Activated naive CD4-positive, alpha-beta T cell treated with anti-CD3 and anti-CD28 coated beads, Interleukin-2, amount 50 U/mL, for 72 hours (primary cell): ENCODE results near the gene RELT. TPM values are rescaled to one million over a fixed set of nuclear protein-coding genes. Genes with fewer than 3 reads are reported as not detected.
A peak's percentile ranks its signal among the peaks of the same experiment; 100 is the strongest.

Experiments used
- ATAC-seq, 2 donors: fragments of 150-1000 bp; cut with Tn5 transposase; 2 replicates each; pipeline ENCODE4 v1.10.0; 2021; ENCODE audit warnings: mild to moderate bottlenecking in 2 of 2, moderate library complexity in 2 of 2
- DNase-seq, 2 donors: peaks; one replicate each; pipeline ENCODE4 v3.0.0; 2021 to 2022; ENCODE audit warnings: low spot score in 2 of 2
- H3K27ac Mint-ChIP-seq, 2 donors: one replicate each; pipeline ENCODE4 v1.8.0; 2022; ENCODE audit warnings: mild to moderate bottlenecking in 2 of 2, mixed read lengths in 2 of 2
- H3K36me3 Mint-ChIP-seq, 2 donors: one replicate each; pipeline ENCODE4 v1.8.0; 2022; ENCODE audit warnings: mixed read lengths in 2 of 2
- H3K9me3 Mint-ChIP-seq, 2 donors: one replicate each; pipeline ENCODE4 v1.8.0; 2022; ENCODE audit warnings: mixed read lengths in 2 of 2
- total RNA-seq, 2 donors: library from RNA; stranded (reverse); gene quantifications; one replicate each; pipeline ENCODE4 v1.2.3, GENCODE V29; 2022

Gene RELT
- total RNA-seq, 2 donors from 2014 or later: 23.2 to 28.2 TPM

GRCh38 chr11:73393479-73394415, 17.5 kb downstream of the RELT start:
- Mint-ChIP-seq H3K27ac (peak overlapping the region; percentile 22 to 55), H3K36me3 (peaks cover 0 to 7% of the 10 kb centered on the region in 2 donors), H3K9me3 (no peaks in the 10 kb centered on the region)
- ATAC-seq (peak; percentile 60 to 66), DNase-seq (peak in 1 of 2 donors; percentile 64)

DNA sequence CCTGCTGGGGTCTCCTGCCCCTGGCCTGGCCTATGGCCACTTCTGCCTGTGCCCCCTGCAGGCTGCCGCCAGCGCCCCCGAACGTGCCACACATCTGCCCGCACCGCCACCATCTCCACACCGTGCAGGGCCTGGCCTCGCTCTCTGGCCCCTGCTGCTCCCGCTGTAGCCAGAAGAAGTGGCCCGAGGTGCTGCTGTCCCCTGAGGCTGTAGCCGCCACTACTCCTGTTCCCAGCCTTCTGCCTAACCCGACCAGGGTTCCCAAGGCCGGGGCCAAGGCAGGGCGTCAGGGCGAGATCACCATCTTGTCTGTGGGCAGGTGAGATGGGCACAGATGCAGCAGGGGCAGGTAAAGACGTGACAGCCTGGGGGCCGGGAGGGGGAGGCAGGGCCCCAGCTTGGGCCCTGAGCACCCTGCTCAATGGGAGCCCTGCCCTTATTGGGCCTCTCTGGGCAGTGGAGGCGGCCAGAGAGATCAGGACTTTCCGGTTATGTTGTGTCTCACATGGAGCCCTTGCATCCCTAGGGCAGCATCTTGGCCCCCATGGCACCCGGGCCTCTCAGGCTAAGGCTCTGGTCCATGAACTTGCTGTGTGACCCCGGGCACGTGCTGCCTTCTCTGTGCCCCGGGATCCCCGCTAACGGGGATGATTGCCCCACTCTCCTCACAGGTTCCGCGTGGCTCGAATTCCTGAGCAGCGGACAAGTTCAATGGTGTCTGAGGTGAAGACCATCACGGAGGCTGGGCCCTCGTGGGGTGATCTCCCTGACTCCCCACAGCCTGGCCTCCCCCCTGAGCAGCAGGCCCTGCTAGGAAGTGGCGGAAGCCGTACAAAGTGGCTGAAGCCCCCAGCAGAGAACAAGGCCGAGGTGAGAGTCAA, 18.5 kb downstream of the RELT start:
- Mint-ChIP-seq H3K9me3 (no peaks in the 10 kb centered on the region), H3K27ac (peak overlapping the region in 1 of 2 donors; percentile 55), H3K36me3 (peaks cover 0 to 7% of the 10 kb centered on the region in 2 donors)
- no peak for DNase-seq
- no peak for ATAC-seq

- peaks cover 0 to 7% of the 10 kb centered on the region in 2 donors for H3K36me3 Mint-ChIP-seq
- ATAC-seq: no peak
- H3K27ac Mint-ChIP-seq: peak overlapping the region in 1 of 2 donors; percentile 55
- no peak for DNase-seq
- no peaks in the 10 kb centered on the region for H3K9me3 Mint-ChIP-seq
Measured at GRCh38 chr11:73395297-73396208, 19.4 kb downstream of the RELT start.

- Mint-ChIP-seq H3K9me3 (no peaks in the 10 kb centered on the region), H3K27ac (peak overlapping the region in 1 of 2 donors; percentile 92), H3K36me3 (peaks cover 0 to 7% of the 10 kb centered on the region in 2 donors)
- no peak for DNase-seq
- no peak for ATAC-seq
Measured at GRCh38 chr11:73396251-73396930, 20.2 kb downstream of the RELT start.

GRCh38 chr11:73396985-73397384, 20.8 kb downstream of the RELT start:
- Mint-ChIP-seq H3K36me3 (peaks cover 0 to 7% of the 10 kb centered on the region in 2 donors), H3K27ac (peak overlapping the region; percentile 82 to 92), H3K9me3 (no peaks in the 10 kb centered on the region)
- ATAC-seq (no peak), DNase-seq (no peak)

DNA sequence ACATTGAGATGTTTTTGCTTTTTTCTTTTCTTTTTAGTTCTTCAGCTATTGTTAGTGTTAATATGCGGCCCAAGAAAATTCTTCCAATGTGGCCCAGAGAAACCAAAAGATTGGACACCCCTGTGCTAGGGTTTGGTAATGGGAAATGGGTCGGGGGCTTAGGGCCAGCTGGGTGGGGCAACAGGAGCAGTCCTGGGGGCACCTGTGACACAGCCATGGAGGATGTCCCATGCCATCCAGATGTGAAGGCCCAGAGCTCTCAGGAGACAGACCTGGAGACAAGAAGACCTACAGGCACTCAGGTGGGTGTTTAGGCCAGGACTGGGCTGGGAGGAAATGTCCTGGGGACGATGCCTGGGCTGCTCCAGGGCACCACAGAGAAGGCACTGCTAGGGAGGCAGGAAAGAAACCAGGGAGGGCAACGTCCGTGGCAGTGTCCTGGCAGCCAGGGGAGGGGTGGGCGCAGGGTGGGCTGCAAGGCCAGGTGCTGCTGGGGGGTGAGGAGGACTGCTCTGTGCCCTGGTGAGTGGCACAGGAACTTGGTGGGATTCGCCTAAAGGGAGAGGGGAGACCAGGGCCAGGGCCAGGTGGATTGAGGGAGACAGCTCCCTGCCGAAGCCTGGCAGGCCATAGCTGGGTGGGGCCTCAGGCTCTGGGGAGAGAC, 21.4 kb downstream of the RELT start:
- Mint-ChIP-seq H3K9me3 (no peaks in the 10 kb centered on the region), H3K27ac (peak overlapping the region; percentile 82 to 87), H3K36me3 (peaks cover 0 to 7% of the 10 kb centered on the region in 2 donors)
- ATAC-seq: no peak
- DNase-seq: no peak

GRCh38 chr11:73398132-73398526, 21.9 kb downstream of the RELT start:
- ATAC-seq: no peak
- Mint-ChIP-seq H3K36me3 (peaks cover 0 to 7% of the 10 kb centered on the region in 2 donors), H3K27ac (peak overlapping the region; percentile 82 to 87), H3K9me3 (no peaks in the 10 kb centered on the region)
- no peak for DNase-seq

DNA sequence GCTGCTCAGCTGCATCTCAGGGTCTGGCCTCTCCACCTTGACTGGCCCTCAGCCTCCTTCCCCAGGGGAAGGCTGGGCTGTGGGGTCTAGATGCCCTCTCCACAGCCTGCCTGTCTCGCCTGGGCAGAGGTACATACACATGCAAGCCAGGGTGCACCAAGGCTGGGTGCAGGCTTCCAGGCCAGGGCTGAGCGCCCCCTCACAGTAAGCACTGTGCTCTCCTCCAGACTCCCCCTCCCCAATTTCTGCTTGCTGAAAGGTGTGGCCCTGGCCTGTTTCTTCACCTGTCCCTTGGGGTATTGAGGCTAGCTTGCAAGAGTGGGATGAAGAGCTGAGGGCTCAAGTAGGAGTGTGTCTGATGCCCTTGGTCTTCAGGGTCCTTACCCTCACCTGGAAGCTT, 22.5 kb downstream of the RELT start:
- Mint-ChIP-seq H3K9me3 (no peaks in the 10 kb centered on the region), H3K27ac (peak overlapping the region in 1 of 2 donors; percentile 82)
- DNase-seq: no peak

GRCh38 chr11:73399159-73399590, 23.0 kb downstream of the RELT start:
- Mint-ChIP-seq H3K9me3 (no peaks in the 10 kb centered on the region), H3K36me3 (peaks cover 0 to 7% of the 10 kb centered on the region in 2 donors), H3K27ac (peak overlapping the region; percentile 82 to 84)
- ATAC-seq: peak in 1 of 2 donors; percentile 2
- no peak for DNase-seq

More for the DNA sequence above, 22.5 kb downstream of the RELT start:
- peaks cover 0 to 7% of the 10 kb centered on the region in 2 donors for H3K36me3 Mint-ChIP-seq
- peak in 1 of 2 donors; percentile 13 for ATAC-seq

GRCh38 chr11:73399636-73400035, 23.4 kb downstream of the RELT start:
- Mint-ChIP-seq H3K27ac (peak overlapping the region; percentile 82 to 84), H3K36me3 (peaks cover 0 to 7% of the 10 kb centered on the region in 2 donors), H3K9me3 (no peaks in the 10 kb centered on the region)
- DNase-seq (no peak), ATAC-seq (no peak)

GRCh38 chr11:73400293-73400692, 24.1 kb downstream of the RELT start:
- H3K36me3 Mint-ChIP-seq: peaks cover 0 to 7% of the 10 kb centered on the region in 2 donors
- ATAC-seq (no peak), DNase-seq (no peak)
- H3K27ac Mint-ChIP-seq: no peak overlapping the region
- H3K9me3 Mint-ChIP-seq: no peaks in the 10 kb centered on the region

DNA sequence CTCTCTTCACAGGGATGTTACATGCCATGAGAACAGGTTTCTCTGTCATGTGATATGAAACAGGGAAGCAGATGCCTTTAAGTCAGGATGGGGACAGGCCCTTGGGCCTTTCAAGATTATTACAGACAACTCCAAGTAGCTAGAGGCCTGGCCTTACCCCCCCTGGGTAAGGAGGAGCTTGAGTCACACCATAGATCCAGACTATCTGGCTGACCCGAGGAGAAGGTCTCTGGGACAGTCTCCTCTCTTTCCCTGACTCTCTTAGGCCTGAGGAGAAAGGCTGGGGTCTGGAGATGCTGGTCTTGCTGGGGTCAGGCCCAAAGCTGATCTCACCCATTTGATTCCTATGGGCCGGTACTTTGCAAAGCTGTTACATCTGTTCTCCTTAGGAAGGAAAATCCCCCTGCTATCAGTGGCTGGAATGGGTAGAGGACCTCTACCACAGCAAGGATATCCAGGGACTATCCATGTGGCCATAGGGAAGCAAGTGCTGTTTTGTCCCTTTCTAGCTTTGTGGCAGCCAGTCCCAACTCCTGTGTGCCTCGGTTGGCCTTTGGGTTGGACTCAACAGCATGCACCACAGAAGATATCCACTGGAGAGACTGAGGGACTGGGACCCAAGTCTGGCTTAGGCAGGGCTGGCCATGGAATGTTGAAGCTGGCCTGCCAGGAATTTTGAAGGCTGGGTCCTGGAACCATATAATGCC, 25.2 kb downstream of the RELT start:
- Mint-ChIP-seq H3K9me3 (no peaks in the 10 kb centered on the region), H3K27ac (no peak overlapping the region), H3K36me3 (peaks cover 0 to 7% of the 10 kb centered on the region in 2 donors)
- DNase-seq: no peak
- peak in 1 of 2 donors; percentile 19 for ATAC-seq

DNA sequence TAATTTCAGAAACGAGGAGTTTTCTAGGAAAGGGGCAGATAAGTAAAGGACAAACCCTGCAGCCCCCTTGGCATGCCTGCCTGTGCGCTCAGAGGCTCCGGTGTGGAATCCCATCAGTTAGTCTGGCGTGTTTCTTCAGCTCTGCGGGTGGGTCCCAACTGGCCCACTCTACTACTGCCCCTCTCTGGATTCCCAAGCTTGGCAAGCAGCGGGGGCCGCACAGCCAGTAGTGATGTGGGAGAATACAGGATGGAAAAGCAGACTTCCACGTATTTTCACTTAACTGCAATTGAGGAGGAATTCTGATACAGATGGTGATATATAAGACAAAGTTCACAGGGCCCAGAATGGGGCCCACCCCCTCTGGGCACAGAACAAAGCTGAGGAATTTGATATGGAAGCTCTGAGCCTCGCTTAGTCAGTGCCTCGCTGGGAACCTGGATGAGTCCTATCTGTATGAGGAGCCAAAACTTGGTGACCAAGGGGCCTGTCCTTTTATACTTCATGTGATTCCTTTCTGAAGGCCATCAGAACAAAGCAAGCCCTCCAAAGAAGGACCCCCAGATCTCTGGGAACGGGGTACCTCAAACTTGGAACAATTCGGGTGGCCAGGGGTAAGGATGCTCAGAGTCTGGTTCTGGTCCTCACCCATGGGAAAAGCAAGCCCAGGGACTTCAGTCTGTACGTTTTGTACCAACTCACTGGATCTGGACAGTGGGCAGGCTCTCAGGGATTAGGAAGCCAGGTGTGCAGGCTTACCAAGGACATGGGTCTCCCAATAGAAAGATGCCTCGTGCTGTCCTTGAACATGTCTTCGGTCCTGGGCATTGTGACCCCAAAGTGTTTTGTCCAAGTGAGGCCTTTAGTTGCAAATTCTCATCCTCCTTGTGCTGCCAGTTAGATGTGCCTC, 26.0 kb downstream of the RELT start:
- peak overlapping the region in 1 of 2 donors; percentile 74 for H3K27ac Mint-ChIP-seq
- no peak for DNase-seq
- H3K36me3 Mint-ChIP-seq: peaks cover 0 to 2% of the 10 kb centered on the region in 2 donors
- H3K9me3 Mint-ChIP-seq: no peaks in the 10 kb centered on the region
- no peak for ATAC-seq

DNA sequence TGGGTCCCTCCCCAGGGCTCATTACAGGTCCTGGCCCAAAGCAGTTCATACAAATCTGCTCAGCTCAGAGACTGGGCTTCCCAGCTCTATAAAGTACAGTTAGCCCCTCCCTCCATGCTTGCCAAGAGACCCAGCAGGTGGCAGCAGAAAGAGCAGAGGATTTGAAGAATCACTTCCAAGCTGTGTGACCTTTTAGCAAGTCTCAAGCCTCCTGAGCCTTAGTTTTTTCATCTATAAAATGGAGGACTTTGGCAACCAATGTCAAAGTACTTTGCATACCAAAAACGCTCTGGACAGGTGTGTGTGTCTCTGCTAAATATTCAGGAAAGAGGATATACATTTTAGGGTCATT, 26.6 kb downstream of the RELT start:
- H3K36me3 Mint-ChIP-seq: peaks cover 0 to 4% of the 10 kb centered on the region in 2 donors
- peak in 1 of 2 donors; percentile 28 for ATAC-seq
- H3K27ac Mint-ChIP-seq: peak overlapping the region in 1 of 2 donors; percentile 74
- H3K9me3 Mint-ChIP-seq: no peaks in the 10 kb centered on the region
- DNase-seq: no peak
